ENCODE results near the gene DHRS7. TPM values are rescaled to one million over a fixed set of nuclear protein-coding genes. Genes with fewer than 3 reads are reported as not detected.

Gene DHRS7
- total and polyA plus RNA-seq, 10 of the 15 experiments (the other 5 are each of a cell fraction or from before 2014, with no cell fraction given): 55.0 to 99.8 (median 62.2) TPM

DNA sequence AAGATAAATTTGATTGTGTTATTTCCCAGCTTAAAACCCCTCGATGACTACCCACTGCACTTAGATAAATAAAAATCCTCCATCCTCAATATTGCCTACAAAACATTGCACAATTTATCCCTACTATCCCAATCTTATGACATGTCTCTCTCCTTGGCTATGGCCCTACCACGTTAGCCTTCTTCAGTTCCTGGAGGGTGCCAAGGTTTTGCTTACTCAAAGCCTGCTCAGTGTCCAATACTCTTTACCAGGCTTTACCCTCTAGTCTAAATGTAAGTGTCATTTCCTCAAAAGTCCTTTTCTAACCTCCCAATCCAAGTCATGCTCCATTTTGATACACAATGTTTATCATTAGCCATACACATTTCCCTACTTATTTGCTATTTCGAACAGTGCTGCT, 48.8 kb upstream of the DHRS7 start (continued):
- TF ChIP-seq, protein P1, sequence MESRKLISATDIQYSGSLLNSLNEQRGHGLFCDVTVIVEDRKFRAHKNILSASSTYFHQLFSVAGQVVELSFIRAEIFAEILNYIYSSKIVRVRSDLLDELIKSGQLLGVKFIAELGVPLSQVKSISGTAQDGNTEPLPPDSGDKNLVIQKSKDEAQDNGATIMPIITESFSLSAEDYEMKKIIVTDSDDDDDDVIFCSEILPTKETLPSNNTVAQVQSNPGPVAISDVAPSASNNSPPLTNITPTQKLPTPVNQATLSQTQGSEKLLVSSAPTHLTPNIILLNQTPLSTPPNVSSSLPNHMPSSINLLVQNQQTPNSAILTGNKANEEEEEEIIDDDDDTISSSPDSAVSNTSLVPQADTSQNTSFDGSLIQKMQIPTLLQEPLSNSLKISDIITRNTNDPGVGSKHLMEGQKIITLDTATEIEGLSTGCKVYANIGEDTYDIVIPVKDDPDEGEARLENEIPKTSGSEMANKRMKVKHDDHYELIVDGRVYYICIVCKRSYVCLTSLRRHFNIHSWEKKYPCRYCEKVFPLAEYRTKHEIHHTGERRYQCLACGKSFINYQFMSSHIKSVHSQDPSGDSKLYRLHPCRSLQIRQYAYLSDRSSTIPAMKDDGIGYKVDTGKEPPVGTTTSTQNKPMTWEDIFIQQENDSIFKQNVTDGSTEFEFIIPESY (IDR thresholded peaks at IDR 0.05): no peak
- TF ChIP-seq SMAD1 (IDR thresholded peaks at IDR 0.05; ENCODE audit: low read depth, partially characterized antibody) (no peak), NFIC (IDR thresholded peaks at IDR 0.05; ENCODE audit: low read depth, low read length) (no peak)

DNA sequence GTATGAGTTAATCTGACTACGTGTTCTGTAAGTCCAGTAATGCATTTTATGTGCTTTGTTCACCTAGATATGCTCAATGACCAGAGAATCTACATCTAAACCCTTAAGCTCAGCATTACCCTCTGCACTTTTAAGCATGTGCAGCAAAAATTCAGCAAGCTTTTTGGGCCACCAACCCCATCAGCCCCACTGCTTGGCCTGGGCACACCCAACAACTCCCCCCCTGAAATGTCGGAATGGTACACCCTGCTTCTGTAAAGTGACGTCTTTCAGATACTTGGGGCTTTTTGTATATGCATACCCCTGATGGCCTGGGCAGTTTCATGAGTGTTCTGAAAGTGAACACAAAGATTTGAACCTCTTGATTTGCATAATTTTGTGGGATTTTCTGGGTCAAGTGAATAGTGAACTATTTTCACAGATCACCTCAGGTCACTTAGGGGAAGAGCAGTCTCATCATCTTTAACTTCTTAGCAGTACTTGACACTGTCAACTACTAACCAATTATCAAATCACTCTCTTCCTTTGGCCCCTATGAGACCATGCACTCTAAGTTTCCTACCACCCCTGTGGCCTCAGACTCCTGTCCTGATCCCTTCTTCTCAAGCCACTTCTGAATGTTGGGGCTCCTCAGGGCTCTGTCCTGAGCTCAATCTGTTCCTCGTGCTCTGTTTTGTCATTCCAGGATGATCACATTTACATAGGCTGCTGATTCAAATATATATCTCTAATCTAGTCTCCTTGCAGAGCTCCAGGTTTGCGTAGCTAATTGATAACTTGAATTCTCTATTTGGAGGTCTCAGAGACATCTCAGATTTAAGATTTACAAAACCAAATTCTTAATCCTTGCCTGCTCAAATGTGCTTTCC, 47.5 kb upstream of the DHRS7 start:
- Histone ChIP-seq H3K4me3 (no peak overlapping the region), H2AFZ (ENCODE audit: control insufficient read depth, low read depth, low read length) (peak overlapping the region; percentile 95), H3K27me3 (replicated peaks in 1 of 2; ENCODE audit: control insufficient read depth in 2 of 2, insufficient read depth in 2 of 2, low read length in 1 of 2) (no peaks in the 10 kb centered on the region), H3K27ac (ENCODE audit: control insufficient read depth, insufficient read depth) (peak overlapping the region; percentile 93), H3K9me3 (replicated peaks; ENCODE audit: control insufficient read depth, insufficient read depth, low read length) (no peaks in the 10 kb centered on the region; the same call in 1 of the 3 replicates), H3K9ac (ENCODE audit: control insufficient read depth, insufficient read depth, low read length) (peak overlapping the region; percentile 63), H3K79me2 (ENCODE audit: control insufficient read depth, insufficient read depth, low read length) (no peaks in the 10 kb centered on the region), H4K20me1 (ENCODE audit: control insufficient read depth, insufficient read depth) (no peaks in the 10 kb centered on the region), H3K36me3 (ENCODE audit: control insufficient read depth in 2 of 2, insufficient read depth in 2 of 2, low read length in 1 of 2) (no peaks in the 10 kb centered on the region), H3K4me1 (ENCODE audit: control insufficient read depth, insufficient read depth, low read length) (peaks cover 39% of the 10 kb centered on the region), H3K4me2 (ENCODE audit: control insufficient read depth, insufficient read depth) (peak overlapping the region; percentile 88)
- FAIRE-seq (peak; percentile 94), ATAC-seq (peak; percentile 89), DNase-seq (ENCODE audit: low read depth, low spot score) (peak; percentile 98)
- CTCF ChIA-PET: interaction anchor here (0.6 to 6.3 kb wide), 17 partner anchors 9 to 248 kb away, joined by 3 to 38 read pairs (median 4); partner anchors contain the start of gene PPM1A
- in situ Hi-C loops (cut with MboI): no loop called here
- RAD21 ChIA-PET (ENCODE audit: unreplicated experiment): interaction anchor here (0.5 to 15.8 kb wide), 15 partner anchors 8 to 344 kb away, joined by 3 to 446 read pairs (median 4); partner anchors contain the start of genes PCNX4 and PPM1A
- no TSS peak for BruUV-seq (replicated peaks)
- intact Hi-C loops (cut with micrococcal nuclease; ENCODE audit: unreplicated experiment): loop anchor here (1.0 kb wide), 2 partner anchors 8 to 36 kb away; no protein-coding TSS in a partner anchor
- SMC1A ChIA-PET (ENCODE audit: uncharacterized antibody, unreplicated experiment): interaction anchor here (0.7 to 17.6 kb wide), 13 partner anchors 9 to 349 kb away, joined by 3 to 303 read pairs (median 4); partner anchors contain the start of gene PPM1A
- WGBS (ENCODE audit: insufficient coverage, insufficient replicate concordance, low lambda C conversion rate, missing lambda C conversion rate): 3% methylated on average over 5 of the region's 5 CpGs
- POLR2A ChIA-PET: interaction anchor here (1.5 to 19.5 kb wide), 7 partner anchors 5 to 118 kb away, joined by 3 to 251 read pairs (median 92); partner anchors contain the start of gene PPM1A
- TF ChIP-seq, protein P2, sequence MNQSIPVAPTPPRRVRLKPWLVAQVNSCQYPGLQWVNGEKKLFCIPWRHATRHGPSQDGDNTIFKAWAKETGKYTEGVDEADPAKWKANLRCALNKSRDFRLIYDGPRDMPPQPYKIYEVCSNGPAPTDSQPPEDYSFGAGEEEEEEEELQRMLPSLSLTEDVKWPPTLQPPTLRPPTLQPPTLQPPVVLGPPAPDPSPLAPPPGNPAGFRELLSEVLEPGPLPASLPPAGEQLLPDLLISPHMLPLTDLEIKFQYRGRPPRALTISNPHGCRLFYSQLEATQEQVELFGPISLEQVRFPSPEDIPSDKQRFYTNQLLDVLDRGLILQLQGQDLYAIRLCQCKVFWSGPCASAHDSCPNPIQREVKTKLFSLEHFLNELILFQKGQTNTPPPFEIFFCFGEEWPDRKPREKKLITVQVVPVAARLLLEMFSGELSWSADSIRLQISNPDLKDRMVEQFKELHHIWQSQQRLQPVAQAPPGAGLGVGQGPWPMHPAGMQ (IDR thresholded peaks at IDR 0.05; ENCODE audit: borderline replicate concordance): no peak
- TF ChIP-seq, protein P3, sequence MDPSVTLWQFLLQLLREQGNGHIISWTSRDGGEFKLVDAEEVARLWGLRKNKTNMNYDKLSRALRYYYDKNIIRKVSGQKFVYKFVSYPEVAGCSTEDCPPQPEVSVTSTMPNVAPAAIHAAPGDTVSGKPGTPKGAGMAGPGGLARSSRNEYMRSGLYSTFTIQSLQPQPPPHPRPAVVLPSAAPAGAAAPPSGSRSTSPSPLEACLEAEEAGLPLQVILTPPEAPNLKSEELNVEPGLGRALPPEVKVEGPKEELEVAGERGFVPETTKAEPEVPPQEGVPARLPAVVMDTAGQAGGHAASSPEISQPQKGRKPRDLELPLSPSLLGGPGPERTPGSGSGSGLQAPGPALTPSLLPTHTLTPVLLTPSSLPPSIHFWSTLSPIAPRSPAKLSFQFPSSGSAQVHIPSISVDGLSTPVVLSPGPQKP (IDR thresholded peaks at IDR 0.05; ENCODE audit: low read depth, low read length): no peak
- TF ChIP-seq RELA (IDR thresholded peaks at IDR 0.05; ENCODE audit: borderline replicate concordance, partially characterized antibody) (no peak), CBX3 (IDR thresholded peaks at IDR 0.05; ENCODE audit: borderline replicate concordance, low read depth) (no peak), KLF5 (IDR thresholded peaks at IDR 0.05; ENCODE audit: partially characterized antibody) (peak; percentile 98)
- TF ChIP-seq, protein P4, sequence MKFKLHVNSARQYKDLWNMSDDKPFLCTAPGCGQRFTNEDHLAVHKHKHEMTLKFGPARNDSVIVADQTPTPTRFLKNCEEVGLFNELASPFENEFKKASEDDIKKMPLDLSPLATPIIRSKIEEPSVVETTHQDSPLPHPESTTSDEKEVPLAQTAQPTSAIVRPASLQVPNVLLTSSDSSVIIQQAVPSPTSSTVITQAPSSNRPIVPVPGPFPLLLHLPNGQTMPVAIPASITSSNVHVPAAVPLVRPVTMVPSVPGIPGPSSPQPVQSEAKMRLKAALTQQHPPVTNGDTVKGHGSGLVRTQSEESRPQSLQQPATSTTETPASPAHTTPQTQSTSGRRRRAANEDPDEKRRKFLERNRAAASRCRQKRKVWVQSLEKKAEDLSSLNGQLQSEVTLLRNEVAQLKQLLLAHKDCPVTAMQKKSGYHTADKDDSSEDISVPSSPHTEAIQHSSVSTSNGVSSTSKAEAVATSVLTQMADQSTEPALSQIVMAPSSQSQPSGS (IDR thresholded peaks at IDR 0.05; ENCODE audit: low read length): peak; percentile 98
- TF ChIP-seq, protein P5, sequence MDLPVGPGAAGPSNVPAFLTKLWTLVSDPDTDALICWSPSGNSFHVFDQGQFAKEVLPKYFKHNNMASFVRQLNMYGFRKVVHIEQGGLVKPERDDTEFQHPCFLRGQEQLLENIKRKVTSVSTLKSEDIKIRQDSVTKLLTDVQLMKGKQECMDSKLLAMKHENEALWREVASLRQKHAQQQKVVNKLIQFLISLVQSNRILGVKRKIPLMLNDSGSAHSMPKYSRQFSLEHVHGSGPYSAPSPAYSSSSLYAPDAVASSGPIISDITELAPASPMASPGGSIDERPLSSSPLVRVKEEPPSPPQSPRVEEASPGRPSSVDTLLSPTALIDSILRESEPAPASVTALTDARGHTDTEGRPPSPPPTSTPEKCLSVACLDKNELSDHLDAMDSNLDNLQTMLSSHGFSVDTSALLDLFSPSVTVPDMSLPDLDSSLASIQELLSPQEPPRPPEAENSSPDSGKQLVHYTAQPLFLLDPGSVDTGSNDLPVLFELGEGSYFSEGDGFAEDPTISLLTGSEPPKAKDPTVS (IDR thresholded peaks at IDR 0.05; ENCODE audit: low read depth, low read length): no peak

All from GM12878 (cell line).